Measurements from ENCODE around the gene RABIF.
"Not testable (repeated sequence)": the region's sequence is repeated elsewhere in the genome, so short reads cannot be mapped to it uniquely, and the experiment has no call there.

RABIF gene

GRCh38 chr1:202888531-202889360, at the start of gene RABIF:
TSS of gene RABIF (minus strand) at chr1:202889149. CDS start at chr1:202889098, 51 bp downstream.
- DNase-seq = peak; percentile 100

GRCh38 chr1:202938287-202938925, 49.5 kb upstream of the RABIF start:
- DNase-seq = no peak

GRCh38 chr1:202936409-202936808, 47.5 kb upstream of the RABIF start:
- not testable (repeated sequence) for DNase-seq

- DNase-seq = no peak
These were observed 46.9 kb upstream of the RABIF start for GRCh38 chr1:202935844-202936243.

GRCh38 chr1:202934755-202935154, 45.8 kb upstream of the RABIF start:
- no peak for DNase-seq

- DNase-seq = no peak
These were observed 43.5 kb upstream of the RABIF start for GRCh38 chr1:202932476-202932875.

- peak; percentile 98 for DNase-seq
These were observed 37.9 kb upstream of the RABIF start, which contains the start of gene KLHL12 for GRCh38 chr1:202926581-202927491. TSS of gene KLHL12 (minus strand) at chr1:202927234. CDS start at chr1:202925162, 2,072 bp downstream.

GRCh38 chr1:202923533-202923932, 34.6 kb upstream of the RABIF start:
- DNase-seq = no peak

- DNase-seq = no peak
These were observed 30.7 kb upstream of the RABIF start for GRCh38 chr1:202919615-202920014.

- no peak for DNase-seq
These were observed 26.2 kb upstream of the RABIF start for GRCh38 chr1:202915146-202915545.

- not testable (repeated sequence) for DNase-seq
These were observed 23.5 kb upstream of the RABIF start for GRCh38 chr1:202912476-202912875.

- DNase-seq = no peak
These were observed 20.5 kb upstream of the RABIF start for GRCh38 chr1:202909494-202909893.

GRCh38 chr1:202908998-202909397, 20.0 kb upstream of the RABIF start:
- no peak for DNase-seq

GRCh38 chr1:202905331-202905730, 16.4 kb upstream of the RABIF start:
- no peak for DNase-seq

- not testable (repeated sequence) for DNase-seq
These were observed 14.9 kb upstream of the RABIF start for GRCh38 chr1:202903808-202904207.

GRCh38 chr1:202901555-202901954, 12.6 kb upstream of the RABIF start:
- DNase-seq = no peak

- DNase-seq = no peak
These were observed 3.6 kb upstream of the RABIF start for GRCh38 chr1:202892501-202892900.

GRCh38 chr1:202890392-202890791, 1.4 kb upstream of the RABIF start:
- no peak for DNase-seq

- DNase-seq = no peak
These were observed 773 bp downstream of the RABIF start for GRCh38 chr1:202888221-202888530.

GRCh38 chr1:202880961-202881460, 7.9 kb downstream of the RABIF start:
- DNase-seq = no peak

- no peak for DNase-seq
These were observed 8.9 kb downstream of the RABIF start for GRCh38 chr1:202880062-202880461.

GRCh38 chr1:202879128-202879527, 9.8 kb downstream of the RABIF start:
- DNase-seq = no peak

- no peak for DNase-seq
These were observed 15.9 kb downstream of the RABIF start for GRCh38 chr1:202873026-202873425.

Measured in NCI-H1048 (cell line).